Thymus (tissue), 11 donors: ENCODE results near the gene PRAMEF13. TPM values are rescaled to one million over a fixed set of nuclear protein-coding genes. Genes with fewer than 3 reads are reported as not detected.
"Not testable (repeated sequence)": the region's sequence is repeated elsewhere in the genome, so short reads cannot be mapped to it uniquely, and the experiment has no call there.

ENCODE experiments used
- DNase-seq, 9 donors: peaks; one replicate each; pipeline ENCODE4 v3.0.0-alpha.2; 2013; ENCODE audit warnings: low spot score in 9 of 9, low read depth in 6 of 9, missing footprints in 1 of 9
- H3K27ac ChIP-seq, 2 donors: one replicate each; pipeline ENCODE4 v1.5.1; 2013; ENCODE audit warnings: control low read depth in 1 of 2, low read depth in 1 of 2, low read length in 1 of 2, mild to moderate bottlenecking in 1 of 2, moderate library complexity in 1 of 2
- H3K27me3 ChIP-seq, 2 donors: one replicate each; pipeline ENCODE4 v1.5.1; 2013; ENCODE audit warnings: low read length in 1 of 2; ENCODE audit not compliant: control insufficient read depth in 2 of 2, insufficient read depth in 1 of 2
- H3K36me3 ChIP-seq, 2 donors: one replicate each; pipeline ENCODE4 v1.5.1; 2013; ENCODE audit warnings: low read length in 1 of 2, mild to moderate bottlenecking in 1 of 2, moderate library complexity in 1 of 2; ENCODE audit not compliant: control insufficient read depth in 2 of 2, insufficient read depth in 2 of 2
- H3K4me1 ChIP-seq, 2 donors: one replicate each; pipeline ENCODE4 v1.5.1; 2013; ENCODE audit warnings: low read length in 2 of 2; ENCODE audit not compliant: control insufficient read depth in 2 of 2, insufficient read depth in 2 of 2
- H3K4me3 ChIP-seq, 2 donors: one replicate each; pipeline ENCODE4 v1.5.1; 2013; ENCODE audit warnings: low read length in 2 of 2, control low read depth in 1 of 2, mild to moderate bottlenecking in 1 of 2
- H3K9me3 ChIP-seq, 2 donors: one replicate each; pipeline ENCODE4 v1.5.1; 2013; ENCODE audit warnings: low read length in 1 of 2, mild to moderate bottlenecking in 1 of 2; ENCODE audit not compliant: control insufficient read depth in 2 of 2, insufficient read depth in 1 of 2
- WGBS: extraction: QIAGEN DNeasy Blood & Tissue Kit; methylation state at CpG from one replicate; pipeline ENCODE4 v1.1.7; 2013; 5-methylcytosine and 5-hydroxymethylcytosine counted together
- polyA plus RNA-seq: library from polyadenylated mRNA; stranded (reverse); fragments of 200-250 nt; gene quantifications from one replicate; pipeline ENCODE4 v1.2.3, GENCODE V29; 2013
- total RNA-seq: library from RNA; stranded (reverse); fragments of 120-200 nt; gene quantifications from one replicate; pipeline ENCODE4 v1.2.4, GENCODE V29; 2013
- donor health status: healthy.

PRAMEF13 gene
- total and polyA plus RNA-seq, 2 donors, result 0.05 to 0.14 TPM

GRCh38 chr1:13216619-13217018 lies 15.4 kb upstream of the PRAMEF13 start:
- H3K27me3 ChIP-seq, H3K4me1 ChIP-seq, H3K27ac ChIP-seq, DNase-seq, H3K9me3 ChIP-seq, H3K36me3 ChIP-seq, H3K4me3 ChIP-seq: not testable (repeated sequence)
- WGBS, result no CpG with 5 or more reads among the region's 7 CpGs

DNA sequence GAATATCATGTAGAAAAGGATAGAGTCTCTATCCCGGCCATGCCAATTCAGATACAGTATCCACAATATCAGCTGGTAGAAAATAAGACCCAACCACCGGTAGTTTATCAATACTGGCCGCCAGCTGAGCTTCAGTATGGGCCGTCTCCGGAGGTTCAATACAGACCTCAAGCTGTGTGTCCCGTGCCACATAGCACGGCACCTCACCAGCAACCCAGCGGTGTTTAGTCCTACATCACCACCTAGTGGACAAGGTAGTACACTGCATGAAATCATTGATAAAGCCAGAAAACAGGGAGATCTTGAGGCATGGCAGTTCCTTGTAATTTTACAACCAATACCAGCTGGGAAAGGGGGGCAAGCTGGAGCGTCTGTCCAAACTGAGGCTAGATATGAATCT lies 7.5 kb upstream of the PRAMEF13 start:
- no CpG with 5 or more reads among the region's 9 CpGs for WGBS
- DNase-seq, result not testable (repeated sequence)

DNA sequence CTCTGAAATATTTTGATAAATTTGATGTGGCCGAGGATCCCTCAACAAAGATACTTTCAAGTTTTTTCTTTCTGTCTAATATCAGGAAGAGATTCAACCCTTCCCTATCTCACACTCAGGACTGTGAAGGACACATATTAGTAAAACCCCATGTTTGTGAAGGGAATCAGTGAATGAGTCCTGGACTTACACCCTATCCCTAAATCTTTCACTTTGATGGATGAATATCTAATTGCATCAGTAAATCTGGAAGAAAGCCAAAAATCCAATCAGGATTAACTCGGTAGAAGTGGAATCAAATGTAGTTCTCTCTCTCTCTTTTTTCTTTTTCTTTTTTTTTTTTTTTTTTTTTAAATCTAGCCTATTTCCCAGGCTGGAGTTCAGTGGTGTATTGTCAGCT lies 29.7 kb downstream of the PRAMEF13 start, which contains the start of gene PRAMEF9:
TSS of gene PRAMEF9 (plus strand) at position 301 of the 400 bp plus-strand sequence. CDS start 3,433 bp downstream, outside the sequence.
- H3K27ac ChIP-seq, H3K4me1 ChIP-seq, H3K4me3 ChIP-seq, H3K36me3 ChIP-seq, H3K9me3 ChIP-seq, DNase-seq, H3K27me3 ChIP-seq: not testable (repeated sequence)
- WGBS, result 98% methylated on average over 1 of the region's 2 CpGs

More for the DNA sequence above, 7.5 kb upstream of the PRAMEF13 start:
- H3K4me1 ChIP-seq, H3K9me3 ChIP-seq, H3K27me3 ChIP-seq, H3K4me3 ChIP-seq, H3K36me3 ChIP-seq, H3K27ac ChIP-seq: not testable (repeated sequence)

DNA sequence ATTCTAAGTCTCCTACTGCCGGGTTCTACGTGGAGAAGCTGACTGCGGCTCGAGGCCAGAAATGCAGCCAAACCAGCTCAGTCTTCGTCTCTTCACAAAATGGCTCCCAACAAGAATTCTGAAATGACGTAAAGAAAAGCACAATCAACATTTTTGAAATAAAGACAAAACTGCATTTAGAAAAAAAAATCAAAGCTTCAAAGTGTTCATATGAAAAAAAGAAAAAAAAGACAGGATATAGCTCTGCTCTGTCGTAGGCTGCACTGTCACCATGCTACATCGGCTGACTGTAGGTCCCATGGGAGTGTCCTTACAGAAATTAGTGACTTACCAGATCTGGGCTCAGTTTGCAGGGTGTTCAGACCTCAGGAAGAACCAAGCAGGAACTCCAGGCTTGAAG lies 35.7 kb downstream of the PRAMEF13 start, which contains the start of gene HNRNPCL4:
TSS of gene HNRNPCL4 (minus strand) at position 101 of the 400 bp plus-strand sequence. CDS start 164 bp downstream, outside the sequence.
- H3K27me3 ChIP-seq, H3K9me3 ChIP-seq, DNase-seq, H3K4me1 ChIP-seq, H3K4me3 ChIP-seq, H3K27ac ChIP-seq, H3K36me3 ChIP-seq: not testable (repeated sequence)
- WGBS, result no CpG with 5 or more reads among the region's 8 CpGs

- H3K36me3 ChIP-seq, H3K27me3 ChIP-seq, H3K27ac ChIP-seq, H3K4me3 ChIP-seq, H3K9me3 ChIP-seq, DNase-seq, H3K4me1 ChIP-seq: not testable (repeated sequence)
- 94% methylated on average over 1 of the region's 5 CpGs for WGBS
Observed at GRCh38 chr1:13155909-13156308, 45.3 kb downstream of the PRAMEF13 start, which contains the start of gene PRAMEF26. Gene PRAMEF26, minus strand, starts transcription at chr1:13156009. Its CDS starts 2,914 bp downstream, at chr1:13153095.

Other genes with a start within 250 kb of the PRAMEF13 start
- gene PRAMEF27, start 144.8 kb downstream of the PRAMEF13 start, total RNA-seq, result not detected
- 0.07 TPM for gene PRAMEF27, start 144.8 kb downstream of the PRAMEF13 start, polyA plus RNA-seq
- 0.09 TPM for gene HNRNPCL3, start 140.6 kb downstream of the PRAMEF13 start, total RNA-seq
- gene HNRNPCL3, start 140.6 kb downstream of the PRAMEF13 start, polyA plus RNA-seq, result 0.07 TPM
- gene PRAMEF25, start 130.6 kb downstream of the PRAMEF13 start, total RNA-seq, result 0.14 TPM
- gene PRAMEF25, start 130.6 kb downstream of the PRAMEF13 start, polyA plus RNA-seq, result 0.21 TPM
- not detected for gene HNRNPCL2, start 84.6 kb downstream of the PRAMEF13 start, total RNA-seq
- 0.14 TPM for gene HNRNPCL2, start 84.6 kb downstream of the PRAMEF13 start, polyA plus RNA-seq
- gene PRAMEF26, start 45.4 kb downstream of the PRAMEF13 start, total RNA-seq, result not detected
- gene PRAMEF26, start 45.4 kb downstream of the PRAMEF13 start, polyA plus RNA-seq, result not detected
- not detected for gene HNRNPCL4, start 35.8 kb downstream of the PRAMEF13 start, total RNA-seq
- 0.07 TPM for gene HNRNPCL4, start 35.8 kb downstream of the PRAMEF13 start, polyA plus RNA-seq
- gene PRAMEF9, start 29.6 kb downstream of the PRAMEF13 start, total RNA-seq, result 0.05 TPM
- 0.14 TPM for gene PRAMEF9, start 29.6 kb downstream of the PRAMEF13 start, polyA plus RNA-seq
- gene PRAMEF18, start 24.7 kb upstream of the PRAMEF13 start, total RNA-seq, result not detected
- 0.07 TPM for gene PRAMEF18, start 24.7 kb upstream of the PRAMEF13 start, polyA plus RNA-seq
- gene PRAMEF5, start 52.8 kb upstream of the PRAMEF13 start, total RNA-seq, result not detected
- not detected for gene PRAMEF5, start 52.8 kb upstream of the PRAMEF13 start, polyA plus RNA-seq
- 0.09 TPM for gene PRAMEF8, start 83.7 kb upstream of the PRAMEF13 start, total RNA-seq
- gene PRAMEF8, start 83.7 kb upstream of the PRAMEF13 start, polyA plus RNA-seq, result 0.23 TPM
- 0.05 TPM for gene PRAMEF33, start 102.1 kb upstream of the PRAMEF13 start, total RNA-seq
- gene PRAMEF33, start 102.1 kb upstream of the PRAMEF13 start, polyA plus RNA-seq, result not detected
- not detected for gene PRAMEF15, start 114.2 kb upstream of the PRAMEF13 start, total RNA-seq
- 0.25 TPM for gene PRAMEF15, start 114.2 kb upstream of the PRAMEF13 start, polyA plus RNA-seq
- gene PRAMEF14, start 145.7 kb upstream of the PRAMEF13 start, total RNA-seq, result not detected
- gene PRAMEF14, start 145.7 kb upstream of the PRAMEF13 start, polyA plus RNA-seq, result 0.16 TPM
- 0.05 TPM for gene PRAMEF19, start 170.5 kb upstream of the PRAMEF13 start, total RNA-seq
- 0.07 TPM for gene PRAMEF19, start 170.5 kb upstream of the PRAMEF13 start, polyA plus RNA-seq
- gene PRAMEF17, start 188.2 kb upstream of the PRAMEF13 start, total RNA-seq, result not detected
- 0.05 TPM for gene PRAMEF17, start 188.2 kb upstream of the PRAMEF13 start, polyA plus RNA-seq
- 0.05 TPM for gene PRAMEF20, start 209.0 kb upstream of the PRAMEF13 start, total RNA-seq
- 0.05 TPM for gene PRAMEF20, start 209.0 kb upstream of the PRAMEF13 start, polyA plus RNA-seq